Kasumi-1 (cell line): ENCODE results near the gene CRIM1.
A peak's percentile ranks its signal among the peaks of the same experiment; 100 is the strongest.
"Not testable (repeated sequence)": the region's sequence is repeated elsewhere in the genome, so short reads cannot be mapped to it uniquely, and the experiment has no call there.

Experiments used
- DNase-seq, 2 experiments: peaks; one replicate each; lab custom pipeline; 2025; lab: John Stamatoyannopoulos, UW

The CRIM1 gene, protein sequence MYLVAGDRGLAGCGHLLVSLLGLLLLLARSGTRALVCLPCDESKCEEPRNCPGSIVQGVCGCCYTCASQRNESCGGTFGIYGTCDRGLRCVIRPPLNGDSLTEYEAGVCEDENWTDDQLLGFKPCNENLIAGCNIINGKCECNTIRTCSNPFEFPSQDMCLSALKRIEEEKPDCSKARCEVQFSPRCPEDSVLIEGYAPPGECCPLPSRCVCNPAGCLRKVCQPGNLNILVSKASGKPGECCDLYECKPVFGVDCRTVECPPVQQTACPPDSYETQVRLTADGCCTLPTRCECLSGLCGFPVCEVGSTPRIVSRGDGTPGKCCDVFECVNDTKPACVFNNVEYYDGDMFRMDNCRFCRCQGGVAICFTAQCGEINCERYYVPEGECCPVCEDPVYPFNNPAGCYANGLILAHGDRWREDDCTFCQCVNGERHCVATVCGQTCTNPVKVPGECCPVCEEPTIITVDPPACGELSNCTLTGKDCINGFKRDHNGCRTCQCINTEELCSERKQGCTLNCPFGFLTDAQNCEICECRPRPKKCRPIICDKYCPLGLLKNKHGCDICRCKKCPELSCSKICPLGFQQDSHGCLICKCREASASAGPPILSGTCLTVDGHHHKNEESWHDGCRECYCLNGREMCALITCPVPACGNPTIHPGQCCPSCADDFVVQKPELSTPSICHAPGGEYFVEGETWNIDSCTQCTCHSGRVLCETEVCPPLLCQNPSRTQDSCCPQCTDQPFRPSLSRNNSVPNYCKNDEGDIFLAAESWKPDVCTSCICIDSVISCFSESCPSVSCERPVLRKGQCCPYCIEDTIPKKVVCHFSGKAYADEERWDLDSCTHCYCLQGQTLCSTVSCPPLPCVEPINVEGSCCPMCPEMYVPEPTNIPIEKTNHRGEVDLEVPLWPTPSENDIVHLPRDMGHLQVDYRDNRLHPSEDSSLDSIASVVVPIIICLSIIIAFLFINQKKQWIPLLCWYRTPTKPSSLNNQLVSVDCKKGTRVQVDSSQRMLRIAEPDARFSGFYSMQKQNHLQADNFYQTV

GRCh38 chr2:36355151-36355889, at the start of gene CRIM1:
TSS of gene CRIM1 (plus strand) at chr2:36355778. CDS start at chr2:36356293, 515 bp downstream.
- peak; percentile 23 to 29 for DNase-seq

DNA sequence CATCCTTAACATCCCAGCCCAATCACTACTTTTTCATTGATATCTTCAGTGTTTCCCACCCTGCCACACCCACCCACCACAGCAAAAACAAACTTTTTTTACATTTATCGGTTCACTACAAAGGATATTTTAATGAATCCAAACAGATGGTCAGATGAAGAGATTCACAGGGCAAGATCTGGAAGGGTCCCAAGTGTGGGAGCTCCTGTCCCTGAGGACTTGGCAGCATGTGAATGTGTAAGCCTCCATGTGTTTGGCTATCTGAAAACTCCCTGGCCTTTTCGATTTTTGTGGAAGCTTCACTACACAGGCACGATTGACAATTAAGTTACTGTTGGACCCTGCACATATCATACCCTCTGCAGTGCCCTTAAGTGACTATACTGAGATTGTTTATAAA, 48.1 kb upstream of the CRIM1 start:
- no peak for DNase-seq

GRCh38 chr2:36310444-36310843, 45.1 kb upstream of the CRIM1 start:
- not testable (repeated sequence) for DNase-seq

GRCh38 chr2:36318547-36318946, 37.0 kb upstream of the CRIM1 start:
- DNase-seq = peak in 1 of 2 experiments; percentile 4

DNA sequence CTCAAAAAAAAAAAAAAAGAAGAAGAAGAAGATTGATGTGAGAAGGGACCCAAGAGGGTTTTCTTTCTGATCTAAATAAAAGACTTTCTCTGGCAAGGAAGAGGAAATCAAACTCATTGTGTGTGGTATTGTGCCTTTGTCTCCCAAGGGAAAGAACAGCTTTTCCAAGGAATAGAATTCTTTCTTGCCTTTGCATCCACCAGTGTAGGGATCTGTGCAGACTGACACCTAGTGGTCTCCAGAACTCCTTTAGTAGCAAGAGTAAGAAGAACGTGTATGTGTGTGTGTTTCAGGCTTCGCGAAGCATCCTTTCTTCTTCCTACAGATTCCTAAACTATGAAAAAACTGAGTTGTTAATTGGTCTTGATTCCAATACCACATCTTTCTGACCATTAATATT, 33.5 kb upstream of the CRIM1 start:
- peak; percentile 33 to 40 for DNase-seq

GRCh38 chr2:36326286-36326685, 29.3 kb upstream of the CRIM1 start:
- DNase-seq = no peak

DNA sequence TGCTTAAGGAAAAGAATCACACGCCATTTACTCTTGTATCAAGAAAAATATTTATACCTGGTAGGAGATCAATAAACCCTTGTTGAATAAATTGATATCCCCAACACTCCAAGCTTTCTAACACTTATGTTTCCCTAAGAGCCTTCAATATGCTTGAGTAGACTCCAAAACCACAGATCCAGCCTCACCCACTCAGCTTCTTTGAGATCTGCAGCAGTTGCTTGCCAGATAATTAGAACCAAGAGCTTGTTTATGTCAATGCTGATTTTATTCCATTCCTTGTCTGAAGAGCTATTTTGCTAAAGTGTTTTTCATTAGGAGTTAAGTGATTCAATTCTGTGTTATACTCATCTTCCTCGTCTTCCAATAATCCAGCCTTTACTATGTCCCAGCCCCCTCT, 26.3 kb upstream of the CRIM1 start:
- DNase-seq = no peak

- no peak for DNase-seq
Measured at GRCh38 chr2:36329746-36330472, 25.7 kb upstream of the CRIM1 start.

DNA sequence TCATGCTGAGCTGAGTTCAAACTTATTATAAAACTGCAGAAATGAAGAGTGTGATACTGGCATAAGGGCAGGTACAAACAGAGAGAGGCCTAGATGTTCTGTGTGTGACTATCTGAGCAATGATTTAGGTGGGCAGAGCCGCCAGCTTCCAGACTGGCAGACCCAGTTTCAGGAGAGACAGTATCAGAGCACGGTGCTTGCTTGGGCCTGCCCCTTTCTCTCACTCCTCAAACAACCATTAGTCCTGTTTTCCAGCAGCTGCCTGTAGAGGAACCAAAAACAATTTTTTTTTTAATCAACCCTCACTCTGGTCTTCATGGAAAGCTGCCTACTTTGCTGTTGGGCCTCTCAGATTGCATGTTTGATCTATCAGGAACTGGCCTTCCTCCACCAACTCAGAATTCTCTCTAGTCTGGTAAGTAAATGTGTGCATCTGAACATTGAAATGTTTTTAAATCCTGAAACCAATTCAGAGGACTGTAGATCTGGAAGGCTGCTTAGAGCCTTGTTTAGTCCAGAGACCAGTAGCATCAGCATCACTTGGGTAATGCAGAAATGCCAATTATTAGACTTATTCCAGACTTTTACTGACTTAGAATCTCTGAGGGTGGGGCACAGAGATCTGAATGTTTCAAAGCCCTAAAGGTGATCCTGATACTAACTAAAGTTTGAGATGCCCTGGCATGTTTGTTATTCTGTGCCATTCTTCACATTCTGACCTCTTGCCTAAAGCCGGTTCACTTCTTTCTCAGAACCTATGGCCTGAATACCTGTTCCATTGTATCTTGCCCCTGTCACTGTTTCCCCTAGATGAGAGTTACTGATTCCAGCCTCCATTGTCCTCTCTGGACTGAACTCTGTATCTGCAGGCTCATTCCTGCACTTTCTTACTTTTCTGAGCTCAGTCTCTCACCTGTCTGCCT, 24.8 kb upstream of the CRIM1 start:
- DNase-seq = no peak

DNA sequence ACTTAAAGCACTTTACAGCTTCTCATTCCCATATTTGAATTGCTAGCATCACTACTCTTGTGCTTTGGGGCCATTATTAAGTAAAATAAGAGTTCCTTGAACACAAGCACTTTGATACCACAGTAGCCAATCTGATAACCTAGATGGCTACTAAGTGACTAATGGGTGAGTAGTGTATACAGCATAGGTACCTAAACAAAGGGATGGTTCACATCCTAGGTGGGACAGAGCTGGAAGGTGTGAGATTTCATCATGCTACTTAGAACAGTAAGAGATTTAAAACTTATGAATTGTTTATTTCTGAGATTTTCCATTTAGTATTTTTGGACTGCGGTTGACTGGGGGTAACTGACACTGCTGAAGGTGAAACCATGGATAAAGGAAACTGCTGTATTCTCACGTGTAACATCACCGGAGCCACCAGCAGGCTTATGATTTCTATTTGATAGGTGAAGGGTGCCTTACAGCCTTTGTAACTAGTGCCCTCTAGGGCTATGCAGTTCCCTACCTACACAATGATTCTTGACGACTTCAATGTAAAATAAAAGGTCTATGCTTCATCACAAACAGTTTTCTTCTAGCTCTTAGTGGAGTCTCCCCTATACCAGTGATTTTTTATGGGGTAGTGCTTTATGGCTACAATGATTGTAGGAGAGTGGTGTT, 22.1 kb upstream of the CRIM1 start:
- no peak for DNase-seq

DNA sequence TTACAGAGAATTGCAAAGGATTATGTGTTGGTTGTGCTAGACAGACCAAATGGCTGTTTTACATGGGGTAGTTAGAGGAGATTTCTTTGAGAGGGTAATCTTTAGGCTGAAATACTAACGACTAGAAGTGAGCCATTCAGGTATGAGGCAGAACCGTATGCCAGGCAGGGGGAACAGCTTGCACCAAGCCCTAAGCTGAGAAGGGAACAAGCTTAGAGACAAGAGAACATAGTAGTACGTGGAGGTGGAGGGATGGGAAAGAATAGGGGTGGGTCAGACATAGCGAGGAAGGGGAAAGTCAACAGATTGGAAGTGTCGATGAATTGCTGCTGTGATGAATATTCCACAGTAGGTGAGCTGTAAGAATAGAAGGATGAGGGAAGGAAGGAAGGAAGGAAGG, 20.0 kb upstream of the CRIM1 start:
- DNase-seq = no peak

DNA sequence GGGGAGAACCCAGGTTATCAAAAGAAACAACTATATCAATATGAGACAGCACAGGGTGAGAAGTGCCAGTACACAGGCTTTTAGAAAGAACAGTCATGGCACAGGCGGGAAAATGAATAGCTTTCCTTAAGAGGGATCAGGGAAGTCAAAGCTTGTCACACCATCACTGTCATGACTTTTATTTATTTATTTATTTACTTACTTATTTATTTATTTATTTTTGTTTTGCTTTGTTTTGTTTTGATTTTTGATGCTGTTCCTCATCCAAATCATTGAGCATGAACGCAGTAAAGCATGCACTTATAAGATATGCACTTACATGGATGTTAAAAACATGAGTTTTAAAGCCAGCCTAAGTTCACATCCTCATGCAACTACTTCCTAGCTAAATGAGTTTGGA, 19.3 kb upstream of the CRIM1 start:
- DNase-seq = no peak

DNA sequence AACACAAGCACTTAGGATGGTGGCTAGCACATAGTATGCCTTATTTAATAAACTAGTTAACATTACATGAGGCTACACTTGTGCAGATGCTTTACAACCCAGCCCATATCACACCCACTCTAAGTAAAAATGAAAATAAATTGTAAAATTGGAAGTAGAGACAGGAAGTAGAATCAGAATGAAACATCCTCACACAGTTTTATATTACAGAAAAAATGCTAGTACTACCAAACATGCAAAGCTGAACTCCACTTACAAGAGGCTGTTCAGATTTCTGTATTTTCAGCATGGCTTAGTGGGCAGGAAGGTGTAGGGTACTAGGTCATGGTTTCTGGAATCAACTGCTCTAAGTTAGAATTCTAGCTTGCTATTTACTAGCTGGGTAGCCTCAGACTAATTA, 18.2 kb upstream of the CRIM1 start:
- no peak for DNase-seq

DNA sequence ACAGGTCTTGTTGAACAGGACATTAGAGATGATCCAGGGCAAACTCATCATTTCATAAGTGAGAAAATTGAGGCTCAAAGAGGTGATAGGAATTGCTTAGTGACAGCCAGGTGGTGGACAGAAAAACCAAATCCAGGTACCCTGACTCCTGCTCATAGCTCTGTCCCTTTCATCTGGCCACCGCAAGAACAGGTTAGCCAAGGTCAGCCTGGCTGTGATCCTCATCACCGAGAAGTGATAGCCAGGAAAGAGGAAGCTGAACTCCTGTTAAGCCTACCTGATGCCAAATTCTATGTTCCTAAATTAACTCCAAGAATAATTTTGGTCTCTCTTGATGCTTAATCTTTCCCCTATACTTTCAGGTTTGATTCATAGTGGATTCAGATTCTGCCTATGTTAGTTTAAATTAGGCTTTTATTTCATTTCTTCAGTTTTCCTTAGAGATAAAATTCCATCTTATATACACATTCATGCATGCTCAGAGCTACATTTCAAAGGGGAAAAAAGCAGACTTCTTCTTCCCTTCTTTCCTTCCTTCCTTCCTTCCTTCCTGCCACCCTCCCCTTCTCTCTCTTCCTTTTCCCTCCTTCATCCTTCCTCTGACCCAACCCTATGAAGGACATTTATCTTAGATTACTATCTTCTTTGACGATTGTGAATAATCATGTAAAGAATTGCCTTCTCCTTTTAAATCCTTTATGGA, 17.3 kb upstream of the CRIM1 start:
- DNase-seq = no peak

DNA sequence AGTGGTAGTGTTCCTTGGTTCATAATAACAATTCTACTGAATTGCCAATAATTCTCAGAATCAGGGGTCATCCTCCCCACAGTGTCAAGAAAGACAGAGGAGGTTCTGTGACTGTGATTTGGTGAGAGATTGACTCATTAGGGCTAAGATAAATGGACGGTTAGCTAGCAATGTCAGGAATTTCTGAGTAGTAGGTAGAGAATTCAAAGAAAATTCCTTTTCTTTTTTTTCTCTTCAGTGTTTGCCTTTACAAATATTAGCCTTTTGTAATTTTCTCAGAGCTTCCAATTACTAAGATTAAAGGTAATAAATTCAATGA, 16.8 kb upstream of the CRIM1 start:
- DNase-seq = no peak

- no peak for DNase-seq
Measured at GRCh38 chr2:36339607-36340218, 15.9 kb upstream of the CRIM1 start.

GRCh38 chr2:36343606-36344005, 12.0 kb upstream of the CRIM1 start:
- no peak for DNase-seq

GRCh38 chr2:36348721-36349120, 6.9 kb upstream of the CRIM1 start:
- DNase-seq = no peak

GRCh38 chr2:36351291-36351690, 4.3 kb upstream of the CRIM1 start:
- DNase-seq = no peak
